GM18951 (cell line): ENCODE data around the gene SLC9A3.

Experiments used
- POLR2A ChIP-seq: IDR thresholded peaks from 4 replicates; pipeline ENCODE4 v1.6.1; 2011; ENCODE audit warnings: mild to moderate bottlenecking; ENCODE audit not compliant: insufficient read length, insufficient read depth; ENCODE audit errors: extremely low read depth
- in situ Hi-C: fragments of 300-500 bp; cut with MboI; formaldehyde crosslinking; loops from one replicate; pipeline ENCODE4 v1.12.0; 2022; ENCODE audit warnings: low sequenced_read_pairs, mixed read lengths, inconsistent platforms; ENCODE audit not compliant: unreplicated experiment

Gene SLC9A3

DNA sequence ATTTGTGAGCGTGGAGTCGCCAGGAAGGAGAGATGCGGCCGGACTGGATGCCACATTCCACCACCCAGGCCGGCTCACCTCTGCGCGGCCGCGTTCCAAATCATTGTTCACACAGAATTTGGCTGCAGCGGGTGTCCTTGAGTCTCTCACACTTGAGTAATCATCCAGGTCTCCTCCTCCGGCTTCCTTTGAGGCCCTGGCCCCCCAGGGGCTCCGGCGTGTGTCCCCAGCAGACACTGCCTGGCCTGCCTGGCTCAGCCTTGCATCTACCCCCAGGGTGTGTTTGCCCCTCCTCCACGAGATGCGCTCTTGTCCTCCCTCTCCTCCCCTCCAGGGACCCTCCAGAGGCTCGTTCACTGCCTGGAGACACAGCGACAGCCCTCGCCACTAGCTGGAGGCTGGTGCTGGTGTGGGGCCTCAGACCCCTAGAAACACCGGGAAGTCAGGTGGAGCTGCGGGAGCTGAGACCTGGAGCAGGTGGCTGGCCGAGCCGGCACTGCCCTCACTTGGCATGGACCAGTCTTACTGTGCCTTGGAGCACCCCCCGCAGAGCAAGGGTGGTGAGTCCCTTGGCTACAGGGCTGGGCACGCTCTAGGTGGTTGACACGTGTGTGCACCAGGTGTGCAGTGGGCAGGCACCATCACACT lies 7.0 kb upstream of the SLC9A3 start:
- no peak for TF ChIP-seq POLR2A
- in situ Hi-C loops, result no loop called here

DNA sequence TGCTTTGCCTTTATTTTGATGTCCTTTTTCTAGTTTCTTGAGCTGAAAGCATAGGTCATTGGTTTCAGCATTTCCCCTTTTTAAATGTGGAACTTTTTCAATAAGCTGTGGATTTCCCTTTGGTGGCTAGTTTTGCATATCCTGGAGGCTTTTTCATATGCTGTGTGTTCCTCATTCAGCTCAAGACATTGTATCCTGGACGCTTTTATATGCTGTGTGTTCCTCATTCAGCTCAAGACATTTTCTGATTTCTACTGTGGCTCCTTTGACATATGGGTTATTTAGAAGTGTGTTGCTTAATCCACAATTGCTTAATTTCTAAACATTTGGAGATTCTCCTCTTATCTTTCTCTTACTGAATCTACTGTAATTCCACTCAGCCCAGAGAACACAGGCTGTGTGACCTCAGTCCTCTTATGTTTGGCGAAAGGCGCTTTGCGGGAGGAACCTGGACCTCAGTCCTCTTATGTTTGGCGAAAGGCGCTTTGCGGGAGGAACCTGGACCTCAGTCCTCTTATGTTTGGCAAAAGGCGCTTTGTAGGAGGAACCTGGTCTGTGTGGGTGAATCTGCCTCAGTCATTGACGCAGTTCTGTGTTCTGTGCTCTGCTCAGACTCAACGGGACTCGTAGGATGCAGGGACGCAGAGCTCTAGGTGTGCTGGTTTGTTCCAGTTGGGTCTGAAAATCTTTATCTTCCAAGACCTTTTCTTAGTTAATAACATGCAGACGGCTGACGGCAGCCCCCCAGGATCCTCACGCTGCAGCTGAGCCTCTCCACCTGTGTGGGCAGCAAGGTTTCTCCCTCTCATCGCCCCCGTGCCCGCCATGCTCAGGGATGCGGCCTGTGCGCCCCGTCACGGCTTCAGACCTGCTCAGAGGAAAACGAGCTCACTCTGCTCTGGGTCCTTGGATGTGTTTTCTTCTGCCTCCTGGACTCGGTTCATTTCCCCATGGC lies 6.0 kb upstream of the SLC9A3 start:
- in situ Hi-C loops, result no loop called here
- TF ChIP-seq POLR2A, result no peak

GRCh38 chr5:528629-529511 lies 4.6 kb upstream of the SLC9A3 start:
- in situ Hi-C loops, result no loop called here

GRCh38 chr5:527646-528628 lies 3.7 kb upstream of the SLC9A3 start:
- no peak for TF ChIP-seq POLR2A
- in situ Hi-C loops, result no loop called here

More at GRCh38 chr5:528629-529511, 4.6 kb upstream of the SLC9A3 start:
- TF ChIP-seq POLR2A, result no peak

DNA sequence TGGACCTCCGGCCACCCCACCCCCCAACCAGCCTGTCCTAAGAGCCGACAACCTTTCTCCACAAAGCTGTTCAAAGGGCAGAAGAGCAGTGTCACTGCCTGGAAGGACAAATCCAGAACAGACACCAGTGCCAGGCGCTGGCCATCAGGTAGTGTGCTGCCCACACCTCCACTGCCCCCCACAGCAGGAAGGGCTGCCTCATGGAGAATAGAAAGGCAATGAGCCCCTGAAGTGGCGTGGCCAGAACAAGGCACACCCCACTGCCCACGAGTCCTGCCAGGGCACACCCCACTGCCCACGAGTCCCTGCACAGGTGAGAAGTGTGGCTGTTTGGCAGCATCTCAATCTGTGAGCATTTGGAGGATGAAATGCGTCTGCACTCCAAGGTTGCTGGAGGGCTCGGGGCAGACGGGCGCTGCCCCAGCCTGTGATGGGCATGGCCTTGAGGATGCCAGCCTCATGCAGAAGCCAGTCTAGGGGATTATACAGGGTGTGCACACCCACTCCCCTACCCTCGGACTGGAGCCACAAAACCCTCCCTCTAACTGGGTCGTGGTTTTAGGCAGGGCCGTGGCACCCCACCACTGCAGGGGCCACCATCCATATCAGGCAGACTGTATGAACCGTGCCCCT lies 2.3 kb upstream of the SLC9A3 start:
- in situ Hi-C loops, result no loop called here
- TF ChIP-seq POLR2A, result no peak

GRCh38 chr5:525916-526315 lies 1.7 kb upstream of the SLC9A3 start:
- TF ChIP-seq POLR2A, result no peak
- in situ Hi-C loops, result no loop called here

- in situ Hi-C loops, result no loop called here
- TF ChIP-seq POLR2A, result no peak
These were observed 918 bp upstream of the SLC9A3 start for GRCh38 chr5:524973-525761.

DNA sequence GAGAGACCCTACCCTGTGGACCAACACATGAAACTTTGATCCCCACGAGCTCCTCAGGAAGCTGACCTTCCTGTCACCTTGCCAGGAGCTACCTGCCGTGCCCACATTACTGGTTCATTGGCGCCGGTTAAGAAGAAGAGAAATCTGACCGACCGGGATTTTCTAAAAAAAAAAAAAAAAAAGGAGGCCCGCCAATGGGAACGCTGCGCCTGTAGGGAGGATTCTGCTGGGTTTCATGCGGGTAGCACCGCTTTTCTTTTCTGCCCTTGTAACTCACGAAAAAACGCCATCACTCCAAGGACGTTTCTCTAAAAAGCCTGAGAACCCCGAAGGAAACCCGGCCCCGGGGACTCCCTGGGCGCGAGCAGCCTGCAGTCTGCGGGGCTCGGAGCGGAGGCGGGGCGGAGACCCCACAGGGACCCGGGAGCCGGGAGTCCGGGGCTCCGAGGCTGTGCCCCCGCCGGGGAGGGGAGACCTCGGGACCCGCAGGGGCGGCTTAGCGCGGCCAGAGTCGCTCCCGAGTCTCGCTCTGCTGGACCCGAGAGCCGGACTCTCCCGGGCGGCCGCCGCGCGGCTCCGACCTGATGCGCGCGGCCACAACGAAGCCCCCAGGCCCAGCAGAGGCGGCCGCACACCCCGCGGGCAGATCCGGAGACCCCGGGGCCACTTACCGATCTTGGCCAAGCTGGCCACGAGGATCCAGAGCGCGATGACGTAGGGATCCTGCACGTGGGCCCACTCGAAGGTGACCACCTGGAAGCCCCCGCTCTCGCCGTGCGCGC lies 617 bp downstream of the SLC9A3 start:
- TF ChIP-seq POLR2A, result no peak
- in situ Hi-C loops, result no loop called here

GRCh38 chr5:522899-523440 lies 1.3 kb downstream of the SLC9A3 start:
- in situ Hi-C loops, result no loop called here
- TF ChIP-seq POLR2A, result no peak

DNA sequence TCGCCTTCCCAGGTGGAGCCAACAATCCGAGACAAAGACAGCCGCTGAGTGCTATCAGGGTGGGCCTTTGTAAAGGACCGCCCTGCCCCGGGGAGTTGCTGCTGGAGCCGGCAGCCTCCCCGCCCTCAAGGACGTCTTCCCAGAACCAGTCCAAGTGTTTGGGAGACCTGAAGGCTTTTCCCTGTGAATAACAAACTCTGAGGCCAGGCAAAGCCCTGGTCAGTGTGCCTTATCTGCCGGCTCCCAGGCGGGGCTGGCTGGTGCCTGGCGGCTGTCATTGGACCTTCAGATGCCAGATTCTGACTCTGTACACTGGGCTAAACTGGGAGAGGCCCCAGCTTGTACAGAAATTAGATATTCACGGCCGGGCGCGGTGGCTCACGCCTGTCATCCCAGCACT lies 2.1 kb downstream of the SLC9A3 start:
- in situ Hi-C loops, result no loop called here
- TF ChIP-seq POLR2A, result no peak

DNA sequence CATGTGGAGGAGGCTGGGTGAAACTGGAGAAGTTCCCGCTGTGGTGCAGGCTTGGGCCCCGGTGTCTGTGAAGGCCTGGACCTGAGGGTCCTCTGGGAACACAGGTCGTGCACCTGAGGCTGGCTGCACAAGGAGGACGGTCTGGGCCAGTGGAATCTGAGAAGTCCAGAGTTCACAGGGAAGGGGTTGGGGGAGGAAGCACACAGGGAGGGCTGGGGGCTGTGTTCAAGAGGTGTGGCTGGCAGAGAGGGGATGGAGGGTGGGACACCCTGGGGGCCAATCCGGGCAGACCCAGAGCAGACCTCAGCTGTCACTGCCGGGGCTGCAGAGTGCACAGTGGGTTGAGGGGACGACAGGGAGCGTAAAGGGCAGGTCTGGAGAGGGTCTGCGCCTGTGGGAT lies 2.6 kb downstream of the SLC9A3 start:
- in situ Hi-C loops, result no loop called here
- no peak for TF ChIP-seq POLR2A
